ENCODE measurements around the gene ADAM8.
"Not testable (repeated sequence)": the region's sequence is repeated elsewhere in the genome, so short reads cannot be mapped to it uniquely, and the experiment has no call there.

ADAM8 gene

DNA sequence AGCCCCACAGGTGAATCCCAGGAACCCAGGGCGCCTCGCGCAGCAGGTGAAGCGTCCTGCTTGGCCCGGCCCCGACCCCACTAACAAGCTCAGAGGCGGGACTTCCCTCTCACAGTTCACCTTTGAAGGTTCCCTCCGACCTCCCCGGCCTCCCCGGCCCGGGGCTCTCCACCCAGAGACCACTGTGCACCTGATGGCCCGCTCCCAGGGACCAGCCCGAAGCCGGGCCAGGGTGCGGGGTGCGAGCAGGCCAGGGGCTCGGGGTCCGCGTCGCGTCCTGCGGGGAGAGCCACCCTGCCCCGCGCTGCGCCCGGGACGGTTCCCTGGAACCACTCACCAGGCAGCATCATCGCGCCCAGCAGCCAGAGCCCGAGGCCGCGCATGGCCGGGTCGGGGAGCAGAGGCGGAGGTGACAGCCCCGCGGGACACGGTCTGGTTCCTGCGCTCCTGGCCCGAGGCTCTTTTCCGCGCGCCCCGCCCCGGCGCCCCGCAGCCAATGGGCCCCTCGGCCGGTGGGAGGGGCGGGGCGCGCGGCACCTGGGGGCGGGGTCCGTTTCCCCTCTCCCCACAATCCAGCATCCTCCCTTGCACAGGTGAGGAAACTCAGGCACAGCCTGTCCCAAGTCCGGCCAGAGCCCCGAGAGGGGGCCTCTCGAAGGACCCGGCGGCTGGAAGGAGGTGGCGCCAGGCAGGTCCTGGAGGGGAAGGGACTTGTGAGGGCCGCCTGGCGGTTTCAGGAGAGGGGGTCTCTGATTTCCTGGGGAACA lies at the start of gene ADAM8:
Gene ADAM8 (minus strand): TSS at position 434 of the 767 bp plus-strand sequence. CDS start 51 bp downstream, at position 383.
- DNase-seq = no peak

DNA sequence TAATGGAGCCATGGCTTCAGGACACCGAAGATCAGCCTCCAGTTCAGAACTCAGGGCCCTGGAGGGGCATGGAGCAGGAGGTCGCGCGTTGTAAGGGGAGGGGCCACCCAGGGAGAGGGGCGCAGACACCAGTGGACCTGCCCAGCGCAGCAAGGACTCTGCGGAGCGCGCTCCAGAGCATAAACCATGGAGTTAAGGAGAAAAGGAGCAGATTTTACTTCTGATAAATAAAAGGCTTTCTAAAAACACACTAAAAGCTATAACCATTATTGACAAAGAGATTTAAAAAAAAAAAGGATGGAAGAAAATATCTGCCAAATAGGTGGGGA lies 49.5 kb upstream of the ADAM8 start:
- no peak for DNase-seq

DNA sequence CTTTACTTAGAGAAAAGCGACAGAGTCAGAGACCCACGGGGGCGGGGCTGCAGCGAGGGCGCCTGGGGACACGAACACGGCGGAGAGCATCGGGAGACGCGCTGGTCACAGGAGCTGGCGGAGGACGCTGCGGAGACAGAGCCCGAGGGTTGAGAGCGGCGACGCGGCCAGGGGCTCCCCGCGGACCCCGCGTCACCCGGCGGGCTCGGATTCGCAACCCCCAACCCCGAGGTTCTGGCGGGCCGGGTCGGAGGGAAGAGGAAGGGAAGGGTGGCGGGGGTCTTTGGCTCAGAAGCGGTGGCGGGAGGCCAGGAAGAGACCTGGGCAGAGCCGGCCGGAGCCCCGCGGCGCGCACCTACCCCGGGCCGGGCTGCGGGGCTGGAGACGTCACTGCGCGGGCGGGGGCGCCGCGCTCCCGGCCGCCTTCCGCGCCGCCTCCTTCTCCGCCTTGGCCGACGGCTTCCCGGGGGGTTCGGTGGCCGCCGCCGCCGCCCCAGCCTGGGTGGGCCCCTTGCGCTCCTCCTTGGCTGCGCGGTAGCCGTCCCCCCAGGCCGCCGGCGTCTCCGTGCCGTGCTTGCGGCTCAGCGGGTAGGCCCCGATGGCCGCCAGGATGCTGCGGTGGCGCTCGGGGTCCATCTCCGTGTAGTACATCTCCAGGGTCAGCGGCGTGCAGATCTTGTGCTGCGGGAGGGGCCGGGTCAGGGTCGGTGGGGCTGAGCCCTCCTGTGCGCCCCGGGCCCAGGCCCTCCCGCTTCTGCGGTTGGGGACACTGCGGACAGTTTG lies 49.0 kb upstream of the ADAM8 start:
- DNase-seq = no peak

DNA sequence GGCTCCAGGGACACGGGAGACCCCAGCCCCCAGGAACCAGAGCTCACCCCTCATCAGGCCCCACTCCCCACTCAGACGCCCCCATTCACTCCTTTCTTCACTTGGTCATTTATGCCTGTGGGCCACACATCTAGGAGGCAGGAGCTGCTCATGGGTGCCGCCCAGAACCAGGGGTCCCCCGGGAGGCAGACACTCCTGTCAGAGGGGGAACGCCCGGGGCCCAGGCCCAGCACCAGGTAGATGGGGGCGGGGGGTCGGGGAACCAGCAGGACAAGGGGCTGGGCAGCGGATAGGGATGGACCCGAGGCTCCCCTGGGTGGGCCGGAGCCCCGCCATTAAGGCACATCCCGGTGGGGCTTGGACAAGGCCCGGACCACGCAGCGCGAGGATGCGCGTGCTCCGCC lies 48.2 kb upstream of the ADAM8 start:
- DNase-seq = no peak

DNA sequence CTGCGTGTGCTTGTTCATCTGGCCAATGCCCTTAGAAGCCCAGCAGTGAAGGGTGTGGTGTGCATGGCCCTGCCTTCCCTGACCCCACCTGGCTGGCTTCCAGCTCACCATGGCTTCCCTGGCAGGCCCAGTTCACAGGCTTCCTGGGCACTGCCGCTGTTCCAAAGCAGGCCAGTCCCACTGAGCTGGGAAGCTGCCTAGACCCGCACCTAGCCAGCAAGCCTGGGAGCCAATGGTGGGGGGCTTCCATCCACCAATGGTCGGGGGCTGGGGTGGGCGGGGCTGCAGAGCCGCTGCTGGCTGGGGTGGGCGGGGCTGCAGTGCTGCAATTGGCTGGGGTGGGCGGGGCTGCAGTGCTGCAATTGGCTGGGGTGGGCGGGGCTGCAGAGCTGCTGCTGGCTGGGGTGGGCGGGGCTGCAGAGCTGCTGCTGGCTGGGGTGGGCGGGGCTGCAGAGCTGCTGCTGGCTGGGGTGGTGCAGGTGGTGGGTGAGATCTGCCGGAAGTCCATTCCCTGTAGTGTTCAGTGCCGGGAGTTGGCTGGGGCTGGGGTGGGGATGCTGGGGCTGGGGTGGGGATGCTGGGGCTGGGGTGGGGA lies 47.6 kb upstream of the ADAM8 start:
- no peak for DNase-seq

DNA sequence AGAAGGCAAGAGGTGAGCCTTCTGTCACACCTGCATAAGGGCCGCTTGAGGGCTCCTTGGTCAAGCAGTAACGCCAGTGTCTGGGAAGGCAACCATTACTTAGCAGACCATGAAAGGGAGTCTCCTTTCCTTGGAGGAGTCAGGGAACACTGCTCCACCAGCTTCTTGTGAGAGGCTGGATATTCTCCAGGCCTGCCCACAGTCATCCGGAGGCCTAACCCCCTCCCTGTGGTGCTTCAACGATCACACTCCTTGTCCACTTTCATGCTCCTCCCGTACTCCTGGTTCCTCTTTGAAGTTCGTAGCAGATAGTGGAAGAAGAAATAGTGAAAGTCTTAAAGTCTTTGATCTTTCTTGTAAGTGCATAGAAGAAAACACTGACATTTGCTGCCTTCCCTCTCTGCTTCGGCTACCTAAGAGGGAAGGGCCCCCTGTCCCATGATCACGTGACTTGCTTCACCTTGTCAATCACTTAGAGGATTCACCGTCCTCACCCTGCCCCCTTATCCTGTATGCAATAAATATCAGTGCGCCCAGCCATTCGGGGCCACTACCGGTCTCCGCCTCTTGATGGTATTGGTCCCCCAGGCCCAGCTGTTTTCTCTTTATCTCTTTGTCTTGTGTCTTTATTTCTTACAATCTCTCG lies 45.5 kb upstream of the ADAM8 start:
- DNase-seq = not testable (repeated sequence)

DNA sequence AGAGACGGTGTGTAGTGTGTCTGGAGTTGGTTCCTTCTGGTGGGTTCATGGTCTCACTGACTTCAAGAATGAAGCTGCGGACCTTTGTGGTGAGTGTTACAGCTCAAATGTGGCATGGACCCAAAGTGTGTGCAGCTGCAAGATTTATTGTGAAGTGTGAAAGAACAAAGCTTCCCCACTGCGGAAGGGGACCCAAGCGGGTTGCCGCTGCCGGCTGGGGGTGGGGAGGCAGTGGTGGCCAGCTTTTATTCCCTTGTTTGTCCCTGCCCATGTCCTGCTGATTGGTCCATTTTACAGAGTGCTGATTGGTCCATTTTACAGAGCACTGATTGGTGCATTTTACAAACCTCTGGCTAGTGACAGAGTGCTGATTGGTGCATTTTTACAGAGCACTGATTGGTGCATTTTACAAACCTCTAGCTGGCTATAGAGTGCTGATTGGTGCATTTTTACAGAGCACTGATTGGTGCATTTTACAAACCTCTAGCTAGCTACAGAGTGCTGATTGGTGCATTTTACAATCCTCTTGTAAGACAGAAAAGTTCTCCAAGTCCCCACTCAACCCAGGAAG lies 44.3 kb upstream of the ADAM8 start:
- DNase-seq = not testable (repeated sequence)

DNA sequence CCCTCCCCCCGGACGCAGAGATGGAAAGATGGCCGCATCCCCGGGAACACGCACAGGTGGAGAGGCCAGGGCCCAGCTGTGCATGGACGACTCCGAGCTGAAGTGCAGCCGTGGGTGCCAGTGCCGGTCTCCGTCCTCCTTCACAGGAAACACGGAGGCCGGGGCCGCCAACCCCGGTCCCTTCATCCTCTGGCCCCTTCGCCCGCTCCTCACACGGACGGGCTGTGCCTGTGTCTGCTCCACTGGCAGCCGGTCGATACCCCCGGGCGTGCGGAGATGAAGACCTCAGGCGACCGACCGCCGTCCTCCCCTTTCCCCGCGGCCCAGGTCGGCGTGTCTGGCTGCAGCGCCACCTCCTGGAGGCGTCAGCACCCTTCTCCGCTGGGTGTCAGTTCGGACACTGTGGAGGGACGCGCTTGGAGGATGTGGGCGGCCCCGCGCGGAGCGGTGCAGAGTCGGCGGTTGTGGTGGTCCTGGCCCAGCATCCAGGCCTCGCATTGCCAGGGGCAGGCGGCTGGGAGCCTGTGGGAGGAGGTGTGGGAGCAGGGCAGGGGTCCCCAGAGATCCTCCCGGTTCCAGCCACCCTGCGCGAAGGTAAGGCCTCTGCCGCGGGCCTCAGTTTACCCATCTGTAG lies 41.9 kb upstream of the ADAM8 start:
- DNase-seq = no peak

DNA sequence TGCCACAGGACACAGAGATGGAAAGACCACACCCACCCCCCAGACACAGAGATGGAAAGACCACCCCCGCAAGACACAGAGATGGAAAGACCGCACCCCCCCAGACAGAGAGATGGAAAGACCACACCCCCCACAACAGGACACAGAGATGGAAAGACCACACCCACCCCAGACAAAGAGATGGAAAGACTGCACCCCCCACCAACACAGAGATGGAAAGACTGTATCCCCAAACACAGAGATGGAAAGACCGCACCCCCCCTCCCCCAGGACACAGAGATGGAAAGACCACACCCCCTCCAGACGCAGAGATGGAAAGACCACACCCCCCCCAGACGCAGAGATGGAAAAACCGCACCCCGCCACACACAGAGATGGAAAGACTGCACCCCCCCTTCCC lies 40.1 kb upstream of the ADAM8 start:
- no peak for DNase-seq

DNA sequence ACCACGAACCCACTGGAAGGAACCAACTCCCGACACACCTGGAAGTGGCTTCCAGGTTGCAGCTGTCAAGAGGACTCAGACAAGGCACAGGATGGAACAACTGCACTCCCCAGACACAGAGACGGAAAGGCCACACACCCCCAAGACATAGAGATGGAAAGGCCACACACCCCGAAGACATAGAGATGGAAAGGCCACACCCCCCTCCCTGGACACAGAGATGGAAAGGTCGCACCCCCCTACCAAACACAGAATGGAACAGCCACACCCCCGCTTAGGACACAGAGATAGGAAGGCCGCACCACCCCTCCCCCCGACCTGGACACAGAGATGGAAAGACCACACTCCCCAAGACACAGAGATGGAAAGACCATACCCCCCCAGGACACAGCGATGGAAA lies 39.6 kb upstream of the ADAM8 start:
- DNase-seq = no peak

DNA sequence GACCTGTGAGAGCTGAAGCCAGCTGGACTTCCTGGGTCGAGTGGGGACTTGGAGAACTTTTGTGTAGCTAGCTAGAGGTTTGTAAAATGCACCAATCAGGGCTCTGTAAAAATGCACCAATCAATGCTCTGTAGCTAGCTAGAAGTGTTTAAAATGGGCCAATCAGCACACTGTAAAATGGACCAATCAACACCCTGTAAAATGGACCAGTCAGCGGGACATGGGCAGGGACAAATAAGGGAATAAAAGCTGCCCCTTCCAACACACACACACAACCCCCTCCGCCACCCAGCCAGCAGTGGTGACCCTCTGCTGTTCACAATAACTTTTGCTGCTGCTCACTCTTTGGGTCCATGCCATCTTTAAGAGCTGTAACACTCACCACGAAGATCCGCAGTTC lies 39.2 kb upstream of the ADAM8 start:
- no peak for DNase-seq

DNA sequence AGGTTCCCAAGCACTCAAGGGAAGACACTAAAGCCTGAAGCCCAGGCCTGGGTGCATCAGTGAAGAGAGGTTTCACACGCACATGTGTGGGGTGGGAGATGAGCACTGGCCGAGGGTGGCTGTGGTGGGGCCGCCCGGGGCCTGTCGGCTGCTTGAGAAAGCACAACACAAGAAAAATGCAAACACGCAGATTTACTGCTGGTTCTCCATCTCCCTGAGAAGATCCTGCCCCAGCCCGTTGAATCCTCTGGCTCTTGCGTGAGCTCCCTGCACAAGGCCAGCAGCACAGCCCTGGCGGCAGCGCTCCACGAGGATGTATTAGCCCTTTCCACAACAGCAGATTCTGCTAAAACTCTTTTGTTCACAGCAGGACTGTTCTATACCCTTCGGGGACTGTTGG lies 38.2 kb upstream of the ADAM8 start:
- no peak for DNase-seq

DNA sequence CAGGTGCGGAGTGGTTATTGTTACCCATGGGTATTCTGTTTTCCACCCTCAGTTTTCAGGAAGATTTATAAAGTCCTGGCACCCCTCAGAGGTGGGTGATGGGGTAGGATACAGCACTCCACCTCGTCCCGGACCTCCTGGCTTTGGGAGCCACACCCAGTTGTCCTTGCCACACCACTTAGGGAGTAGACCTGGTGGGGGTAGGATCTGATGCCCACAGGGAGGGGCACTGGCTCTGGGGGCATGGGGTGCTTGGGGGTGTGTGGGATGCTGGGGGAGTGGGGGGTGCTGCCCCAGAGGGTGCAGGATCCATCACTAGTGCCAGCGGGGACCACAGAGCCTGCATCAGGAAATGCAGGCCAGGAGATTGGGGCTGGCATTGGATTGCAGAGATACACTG lies 36.5 kb upstream of the ADAM8 start:
- no peak for DNase-seq

DNA sequence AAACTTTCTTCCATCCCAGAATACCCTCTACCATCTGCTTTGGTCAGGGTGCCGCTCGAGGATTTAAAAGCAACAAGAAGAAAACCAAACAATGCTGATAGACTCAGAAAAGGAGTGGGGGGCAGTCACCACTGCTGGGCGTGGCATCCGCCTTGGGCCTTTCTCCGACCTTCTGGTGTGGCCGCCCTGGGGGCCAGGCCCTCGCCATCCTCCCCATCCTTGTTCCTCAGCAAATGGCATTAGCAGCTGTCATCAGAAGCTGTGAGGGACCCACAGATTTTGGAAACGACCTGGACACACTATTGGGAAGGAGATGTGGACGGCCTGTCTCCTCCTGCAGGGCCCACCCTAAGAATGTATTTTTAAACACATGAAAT lies 36.1 kb upstream of the ADAM8 start:
- DNase-seq = no peak

DNA sequence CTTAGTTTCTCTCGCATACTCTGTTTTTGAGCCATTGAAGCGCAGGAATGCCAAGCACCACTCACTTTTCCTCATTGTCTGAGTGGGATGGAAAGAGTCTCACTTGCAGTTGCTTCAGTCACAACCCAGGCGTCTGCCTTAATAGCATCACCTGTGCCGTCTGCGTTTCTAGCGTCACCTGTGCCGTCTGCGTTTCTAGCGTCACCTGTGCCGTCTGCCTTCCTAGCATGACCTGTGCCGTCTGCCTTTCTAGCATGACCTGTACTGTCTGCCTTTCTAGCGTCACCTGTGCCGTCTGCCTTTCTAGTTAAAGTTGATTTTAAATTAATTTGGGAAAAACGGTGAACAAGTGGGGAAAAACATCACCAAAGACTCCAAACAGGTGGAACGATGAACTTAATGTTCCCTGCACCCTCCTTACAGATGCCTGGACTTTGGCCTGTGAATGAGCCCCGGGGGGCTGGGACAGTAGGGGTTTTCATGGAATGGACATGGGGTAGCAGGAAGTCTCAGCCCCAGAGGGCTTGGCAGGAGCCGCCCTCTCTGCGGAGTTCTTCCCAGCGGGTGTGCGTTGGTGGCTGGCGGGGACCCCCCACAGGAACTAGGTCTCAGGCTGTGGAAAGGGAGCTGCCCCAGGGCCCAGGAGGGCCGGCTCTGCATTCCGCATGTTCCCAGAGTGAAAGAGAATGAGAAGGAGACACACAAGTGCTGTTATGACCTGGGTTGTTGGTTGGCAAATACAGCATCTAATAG lies 35.5 kb upstream of the ADAM8 start:
- no peak for DNase-seq

DNA sequence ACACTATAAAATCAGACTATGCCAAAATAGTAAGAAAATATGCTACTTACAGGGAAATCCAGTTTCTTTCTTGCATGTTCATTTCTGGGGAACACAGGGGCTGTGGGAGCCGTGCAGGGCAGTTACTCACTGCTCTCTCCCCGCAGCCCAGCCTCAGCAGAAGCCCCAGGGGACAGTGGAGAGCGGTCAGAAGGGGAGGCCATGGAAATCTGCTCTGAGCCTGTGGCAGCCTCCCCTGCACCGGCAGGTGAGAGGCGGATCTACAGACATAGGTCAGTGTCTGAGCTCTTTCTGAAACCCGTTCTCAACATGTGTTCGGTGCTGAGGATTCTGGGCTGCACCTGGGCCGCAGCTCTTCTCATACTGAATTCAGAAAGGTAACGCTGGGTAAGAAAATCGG lies 34.9 kb upstream of the ADAM8 start:
- DNase-seq = no peak

DNA sequence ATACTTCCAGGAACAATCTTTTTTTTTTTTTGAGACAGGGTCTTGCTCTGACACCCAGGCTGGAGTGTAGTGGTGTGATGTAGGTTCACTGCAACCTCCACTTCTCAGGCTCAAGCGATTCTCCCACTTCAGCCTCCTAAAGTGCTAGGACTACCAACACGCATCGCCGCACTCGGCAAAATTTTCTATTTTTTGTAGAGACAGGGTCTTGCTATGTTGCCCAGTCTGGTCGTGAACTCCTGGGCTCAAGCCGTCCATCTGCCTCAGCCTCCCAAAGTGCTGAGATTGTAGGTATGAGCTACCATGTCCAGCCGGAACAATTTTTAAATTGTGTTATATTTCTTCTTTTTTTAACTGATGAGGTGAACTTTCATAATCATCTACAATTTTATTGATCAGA lies 34.1 kb upstream of the ADAM8 start:
- no peak for DNase-seq

DNA sequence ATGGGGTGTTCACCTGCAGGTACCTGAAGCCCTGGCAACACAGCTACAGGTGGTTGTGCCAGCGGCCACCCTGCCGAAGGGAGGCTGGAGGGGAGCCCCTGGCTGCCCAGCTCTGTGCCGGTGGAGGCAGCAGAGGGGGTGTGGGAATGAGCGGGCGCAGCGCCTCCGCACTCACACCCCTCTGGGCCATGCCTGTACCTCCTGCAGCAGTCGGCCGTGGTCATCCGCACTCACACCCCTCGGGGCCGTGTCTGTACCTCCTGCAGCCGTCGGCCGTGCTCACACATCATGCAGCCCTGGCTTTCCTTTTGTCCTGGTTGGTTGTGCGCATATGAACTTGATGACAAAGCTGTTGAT lies 33.7 kb upstream of the ADAM8 start:
- no peak for DNase-seq

DNA sequence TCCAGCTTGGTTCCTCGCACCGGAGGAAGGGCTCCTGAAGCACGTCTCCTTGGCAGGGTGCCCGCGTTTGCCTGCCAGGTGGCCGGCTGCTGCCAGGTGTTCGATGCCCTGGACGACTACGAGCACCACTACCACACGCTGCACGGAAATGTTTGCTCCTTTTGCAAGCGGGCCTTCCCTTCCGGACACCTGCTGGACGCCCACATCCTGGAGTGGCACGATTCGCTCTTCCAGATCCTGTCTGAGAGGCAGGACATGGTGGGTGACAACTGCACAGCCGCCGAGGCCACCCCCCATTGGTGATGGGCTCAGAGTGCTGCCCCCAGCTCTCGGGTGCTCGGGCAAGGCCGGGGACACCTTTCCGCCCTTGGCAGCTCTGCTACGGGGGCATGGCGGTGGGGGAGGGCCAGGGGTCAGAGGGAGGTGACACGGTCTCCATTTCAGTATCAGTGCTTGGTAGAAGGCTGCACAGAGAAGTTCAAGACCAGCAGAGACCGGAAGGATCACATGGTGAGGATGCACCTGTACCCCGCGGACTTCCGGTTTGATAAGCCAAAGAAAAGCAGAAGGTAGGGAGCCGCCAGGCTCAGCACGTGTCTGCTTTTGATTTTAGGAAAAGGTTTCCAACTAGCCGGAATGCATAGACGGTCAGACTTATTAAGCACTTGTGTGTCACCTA lies 33.2 kb upstream of the ADAM8 start:
- DNase-seq = no peak

DNA sequence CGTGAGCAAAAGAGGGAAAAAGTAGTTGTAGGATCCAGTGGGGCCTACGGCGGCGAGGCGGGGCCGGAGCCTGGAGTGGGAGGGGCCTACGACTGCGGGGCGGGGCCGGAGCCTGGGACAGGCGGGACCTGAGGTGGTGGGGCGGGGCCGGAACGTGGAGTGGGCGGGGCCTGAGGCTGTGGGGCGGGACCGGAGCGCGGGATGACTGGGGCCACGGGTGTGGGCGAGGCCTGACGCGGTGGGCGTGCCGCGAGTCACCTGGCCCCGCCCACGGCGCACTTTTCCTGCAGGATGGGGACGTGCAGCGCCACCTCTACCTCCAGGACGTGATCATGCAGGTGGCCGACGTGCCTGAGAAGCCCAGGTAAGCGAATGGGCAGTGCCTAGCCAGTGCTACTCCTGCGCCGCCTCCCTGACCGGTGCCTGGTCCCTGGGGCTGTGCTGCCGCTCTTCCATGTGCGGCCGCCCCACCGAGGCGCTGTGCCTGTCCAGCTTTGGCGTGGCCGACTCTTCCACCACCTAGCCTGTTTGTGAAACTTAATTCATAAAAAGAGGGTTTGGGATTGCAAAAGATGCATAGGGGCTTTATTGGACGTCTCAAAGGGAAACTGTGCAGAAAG lies 32.5 kb upstream of the ADAM8 start:
- peak; percentile 73 to 92 for DNase-seq
